Fibroblast of peridontal ligament (primary cell): ENCODE measurements around the gene CBLN3.

Source experiments
- DNase-seq: peaks from one replicate; pipeline ENCODE4 v3.0.0-alpha.2; 2010; ENCODE audit errors: extremely low read depth

Gene CBLN3

GRCh38 chr14:24439257-24439656 lies 9.8 kb upstream of the CBLN3 start:
- DNase-seq: no peak

DNA sequence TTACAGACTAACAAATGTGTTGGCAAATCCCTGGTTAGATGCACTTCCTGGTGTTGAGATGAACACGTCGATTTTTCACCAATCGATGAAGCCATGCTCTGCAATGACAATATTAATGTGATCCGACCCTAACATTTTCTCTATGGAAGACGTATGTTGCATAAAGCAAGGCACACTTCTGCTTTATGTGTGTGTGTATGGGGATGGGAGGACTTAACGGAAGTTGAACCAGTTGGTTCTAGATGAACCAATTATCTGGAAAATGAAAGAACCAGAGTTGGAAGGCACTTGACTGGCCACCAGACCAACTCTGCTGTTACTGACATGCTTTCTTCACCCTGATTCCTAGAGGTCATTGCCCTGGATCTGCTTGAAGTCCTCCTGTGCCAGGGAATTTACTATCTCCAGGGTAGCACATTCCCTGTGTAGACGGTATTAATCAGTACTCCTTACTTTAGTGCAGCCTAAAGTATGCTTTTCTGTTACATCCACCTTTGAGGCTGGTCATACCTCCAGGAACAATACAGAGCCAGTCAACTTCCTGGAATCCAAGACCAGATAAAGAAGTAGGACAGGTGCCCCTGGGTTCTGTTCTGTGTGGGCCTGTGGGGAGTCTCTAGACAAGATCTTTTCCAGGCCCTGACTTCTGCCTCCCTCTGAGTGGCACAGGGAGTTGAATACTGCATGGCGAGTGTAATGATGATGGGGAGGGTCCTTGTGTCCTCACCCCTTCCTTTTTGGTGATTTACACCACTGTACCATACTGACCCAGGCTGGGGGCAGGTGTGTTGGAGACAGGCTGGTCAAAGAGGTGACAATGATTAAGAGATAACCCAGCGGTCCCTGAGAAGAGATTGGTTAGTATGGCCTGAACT lies 9.0 kb upstream of the CBLN3 start:
- no peak for DNase-seq

- DNase-seq: no peak
Observed at GRCh38 chr14:24437736-24438067, 8.2 kb upstream of the CBLN3 start.

- DNase-seq: no peak
Observed at GRCh38 chr14:24437020-24437735, 7.7 kb upstream of the CBLN3 start.

DNA sequence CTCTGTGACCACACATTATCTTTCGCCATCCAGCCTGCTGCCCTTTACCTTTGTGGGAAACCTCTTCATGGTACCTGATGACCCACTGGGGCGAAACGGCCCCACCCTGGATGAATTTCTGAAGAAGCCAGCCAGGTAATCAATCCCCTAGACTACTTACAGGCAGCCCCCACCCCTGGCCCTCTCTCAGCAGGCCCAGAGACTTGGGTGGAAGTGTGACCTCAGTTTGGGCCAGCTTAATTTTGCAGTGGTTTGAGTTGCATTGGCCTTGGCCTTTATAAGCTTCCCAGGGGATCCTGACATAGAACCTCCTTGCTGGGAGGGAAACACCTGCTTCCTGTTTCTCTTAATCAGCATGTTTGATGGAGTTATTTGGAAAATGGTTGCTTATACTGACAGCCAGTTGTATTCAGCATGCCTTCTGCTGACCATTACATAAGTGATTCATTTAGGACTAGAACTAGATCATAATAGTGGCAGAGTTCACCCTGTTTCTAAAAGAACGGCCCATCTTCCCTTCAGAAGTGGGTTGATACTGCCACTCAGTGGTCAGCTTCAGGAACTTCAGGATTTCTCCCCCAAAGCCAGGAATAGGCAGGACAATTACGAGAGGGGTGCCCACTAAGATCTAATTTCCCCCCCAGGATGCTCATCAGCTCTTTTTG lies 7.0 kb upstream of the CBLN3 start:
- peak; percentile 93 for DNase-seq

DNA sequence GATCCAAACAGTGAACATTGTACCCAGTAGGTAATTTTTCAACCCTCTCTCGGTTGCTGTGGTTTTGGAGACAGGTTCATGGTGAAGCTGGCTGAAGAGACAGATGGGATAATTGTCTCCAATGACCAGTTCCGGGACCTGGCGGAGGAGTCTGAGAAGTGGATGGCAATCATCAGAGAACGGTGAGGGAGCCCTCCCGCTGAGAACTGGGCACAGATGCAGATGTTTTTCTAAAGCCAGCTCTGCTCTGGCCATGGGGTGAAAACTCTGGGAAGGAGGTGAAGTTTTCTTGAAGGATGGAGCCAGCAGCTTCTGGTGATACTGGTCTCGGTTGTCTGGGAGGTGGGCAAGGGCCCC lies 6.5 kb upstream of the CBLN3 start:
- DNase-seq: no peak

DNA sequence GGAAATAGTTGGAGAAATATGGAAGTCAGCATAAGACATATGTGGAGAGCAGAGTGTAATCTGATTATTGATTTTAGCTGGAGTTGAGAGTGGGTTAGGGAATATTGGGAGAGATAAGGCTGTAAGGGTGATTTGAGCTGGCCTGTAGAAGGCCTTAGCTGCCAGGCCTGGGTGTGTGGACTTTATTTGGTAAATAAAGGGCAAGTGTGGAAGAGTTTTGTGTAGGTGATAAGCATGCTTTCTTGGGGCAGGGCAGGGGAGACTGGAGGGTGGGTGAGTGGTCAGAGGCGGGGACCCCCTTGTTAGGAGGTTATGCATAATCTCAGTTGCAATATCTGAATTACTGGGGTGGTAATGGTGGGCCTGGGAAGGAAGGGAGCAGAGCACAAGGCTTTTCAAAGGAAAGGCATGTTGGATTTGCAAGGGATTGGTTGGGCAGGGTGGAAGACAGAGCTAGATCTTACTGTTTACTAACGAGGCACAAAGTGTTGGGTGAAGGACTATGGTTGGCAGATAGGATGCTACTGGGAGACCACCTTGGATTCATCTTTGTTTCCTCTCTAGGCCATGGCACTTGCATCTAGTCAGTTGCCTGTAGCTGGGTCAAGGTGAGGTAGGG lies 5.8 kb upstream of the CBLN3 start:
- DNase-seq: no peak

DNA sequence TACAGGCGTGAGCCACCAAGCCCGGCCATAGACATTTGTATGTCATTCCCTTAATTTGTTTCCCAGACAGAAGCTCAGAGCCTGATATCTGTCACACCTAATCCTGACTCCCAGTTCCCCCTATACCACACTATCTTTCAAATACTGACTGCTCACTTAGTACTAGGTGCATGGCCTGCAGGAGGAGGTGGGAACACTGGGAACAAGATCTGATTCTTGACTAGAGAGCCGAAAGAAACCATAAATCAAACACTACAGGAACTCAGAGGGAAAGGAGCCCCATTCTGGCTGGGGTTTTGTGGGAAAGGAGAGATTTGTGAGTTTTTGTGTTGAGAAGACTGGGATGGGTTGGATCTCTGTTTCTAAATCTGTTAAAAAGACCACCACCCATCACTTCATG lies 5.2 kb upstream of the CBLN3 start:
- DNase-seq: no peak

- no peak for DNase-seq
Observed at GRCh38 chr14:24434036-24434435, 4.6 kb upstream of the CBLN3 start.

GRCh38 chr14:24432259-24433131 lies 3.0 kb upstream of the CBLN3 start:
- DNase-seq: no peak

- peak; percentile 92 for DNase-seq
Observed at GRCh38 chr14:24431569-24432258, 2.2 kb upstream of the CBLN3 start.

DNA sequence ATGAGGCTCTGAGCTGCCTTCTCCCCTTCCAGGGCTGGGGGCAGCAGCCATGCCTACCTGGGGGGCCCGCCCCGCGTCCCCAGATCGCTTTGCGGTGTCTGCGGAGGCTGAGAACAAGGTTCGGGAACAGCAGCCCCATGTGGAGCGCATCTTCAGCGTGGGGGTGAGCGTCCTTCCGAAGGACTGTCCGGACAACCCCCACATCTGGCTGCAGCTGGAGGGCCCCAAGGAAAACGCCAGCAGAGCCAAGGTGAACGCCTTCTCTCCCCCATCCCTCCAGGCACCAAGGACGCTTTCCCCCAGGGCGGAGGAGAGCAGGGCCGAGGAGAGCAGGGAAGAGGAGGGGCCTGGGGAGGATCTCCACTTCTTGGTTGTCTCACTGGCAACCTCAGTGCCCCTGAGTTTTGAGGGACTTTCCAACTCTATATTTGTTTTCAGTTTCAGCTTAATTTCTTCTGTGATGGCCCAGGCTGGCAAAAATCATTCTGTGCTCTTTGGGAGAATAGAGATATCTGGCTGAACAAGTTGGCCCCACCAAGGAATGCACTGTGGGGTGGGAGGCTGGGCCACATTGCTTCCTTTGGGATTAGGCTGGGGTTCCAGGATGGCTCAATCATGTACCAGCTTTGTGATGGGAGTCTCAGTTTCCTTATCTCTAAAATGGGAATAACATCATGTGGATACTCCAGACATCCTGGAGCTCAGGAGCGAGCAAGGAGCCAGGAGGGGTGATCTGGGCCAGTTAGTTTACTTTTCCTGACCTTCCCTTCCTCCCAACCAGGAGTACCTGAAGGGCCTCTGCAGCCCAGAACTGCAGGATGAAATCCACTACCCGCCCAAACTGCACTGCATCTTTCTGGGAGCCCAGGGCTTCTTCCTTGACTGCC lies 1.5 kb upstream of the CBLN3 start:
- DNase-seq: peak; percentile 73

GRCh38 chr14:24430143-24430681 lies 744 bp upstream of the CBLN3 start:
- peak; percentile 72 for DNase-seq

- no peak for DNase-seq
Observed at GRCh38 chr14:24428628-24429394, 657 bp downstream of the CBLN3 start.

DNA sequence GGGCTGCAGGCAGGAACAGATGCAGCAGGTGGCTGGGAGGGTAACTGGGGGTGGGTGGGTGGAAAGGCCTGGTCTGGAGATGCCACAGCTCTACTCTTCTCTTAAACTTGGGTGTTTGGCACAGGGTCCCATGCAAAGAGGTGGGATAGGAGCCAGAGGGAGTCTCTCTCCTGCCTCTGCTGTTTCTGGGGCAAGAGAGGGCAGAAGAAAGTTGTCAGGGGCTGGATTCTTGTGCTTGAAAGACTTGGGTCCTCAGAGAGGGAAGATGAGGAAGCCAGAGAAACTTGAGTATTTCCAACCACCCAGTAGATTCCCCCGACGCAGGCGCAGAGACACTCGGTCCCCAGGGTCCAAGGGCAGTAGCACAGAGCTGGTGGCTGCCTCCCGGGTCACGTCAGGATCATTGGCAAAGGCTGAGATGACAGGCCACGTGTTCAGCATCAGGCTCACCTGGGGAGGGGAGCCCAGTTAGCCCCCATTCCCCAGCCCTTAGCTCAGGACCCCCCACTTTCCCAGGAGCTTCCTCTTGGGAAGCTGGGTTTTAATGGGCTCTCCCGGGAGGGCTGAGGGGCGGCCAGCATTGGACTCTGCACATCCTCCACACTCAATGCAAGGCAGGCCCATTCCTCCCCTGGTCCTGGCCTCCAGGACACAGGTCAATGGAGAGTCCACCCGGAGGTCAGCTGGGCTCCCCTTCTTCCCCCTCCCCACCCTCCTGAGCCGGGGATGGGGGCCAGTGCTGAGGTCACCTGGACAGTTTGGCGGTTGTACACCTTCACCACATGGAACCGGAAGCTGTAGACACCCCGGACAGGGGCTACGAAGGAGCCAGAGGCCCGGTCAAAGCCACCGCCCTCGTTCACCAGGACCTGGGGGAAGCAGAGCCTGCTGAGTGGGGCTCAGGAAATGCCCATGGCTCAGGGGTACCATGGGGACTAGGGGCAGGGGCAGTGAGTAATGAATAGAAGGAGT lies 1.6 kb downstream of the CBLN3 start:
- DNase-seq: no peak

DNA sequence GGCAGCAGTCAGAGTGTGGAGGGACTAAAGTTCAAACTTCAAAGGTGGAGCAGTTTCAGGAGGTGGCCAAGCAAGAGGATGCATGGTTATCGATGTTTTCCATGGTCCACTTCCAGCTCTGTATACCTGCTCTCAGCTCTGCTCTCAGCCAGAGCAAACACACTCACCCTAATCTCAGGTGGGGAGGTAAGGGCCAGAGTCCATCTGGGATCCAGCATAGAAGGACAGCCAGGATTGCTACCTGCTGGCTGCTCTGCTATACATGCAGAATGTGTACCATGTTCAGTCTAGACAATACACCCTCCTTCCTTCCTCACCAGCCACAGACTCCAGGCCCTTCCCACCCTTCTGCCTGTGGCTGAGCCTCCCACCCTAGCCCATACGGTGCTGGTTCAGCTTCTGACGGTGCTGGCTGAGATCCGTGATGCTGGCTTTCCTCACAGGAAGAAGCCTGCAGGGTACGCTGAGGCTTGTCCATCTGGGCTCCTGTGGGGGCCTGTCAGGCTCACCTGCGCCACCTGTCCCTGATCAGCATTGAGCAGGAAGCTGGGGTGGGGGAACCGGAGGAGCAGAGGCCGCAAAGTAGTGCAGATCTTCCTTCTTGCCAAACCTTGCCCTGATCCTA lies 2.4 kb downstream of the CBLN3 start:
- no peak for DNase-seq
